OCI-LY7 (cell line): ENCODE data around the gene CEP72. TPM values are rescaled to one million over a fixed set of nuclear protein-coding genes. Genes with fewer than 3 reads are reported as not detected.

Experiments used
- BruUV-seq: library from RNA; stranded (reverse); fragments of 400-500 nt; replicated peaks from 2 replicates; lab custom pipeline; 2021; lab: Mats Ljungman, UMichigan
- CTCF ChIA-PET: fragments of 300-600 bp; sonication (Branson Sonifier 250); formaldehyde crosslinking; loops from one replicate; lab custom pipeline; 2022; ENCODE audit warnings: antibody characterized with exemption; ENCODE audit not compliant: unreplicated experiment; lab: Charles Lee
- POLR2A ChIA-PET: fragments of 300-600 bp; sonication (Branson Sonifier 250); formaldehyde crosslinking; loops from one replicate; lab custom pipeline; 2022; ENCODE audit warnings: antibody characterized with exemption; lab: Charles Lee
- DNase-seq: peaks from one replicate; pipeline ENCODE4 v3.0.0-alpha.2; 2015; ENCODE audit warnings: low spot score
- H2AFZ ChIP-seq: fragments of 200-600 bp; sonication (generic), shearing (Covaris generic); 2 replicates; pipeline ENCODE4 v1.6.1; 2014; ENCODE audit warnings: mild to moderate bottlenecking, antibody characterized with exemption, low read length, moderate library complexity
- H3K27ac ChIP-seq: fragments of 200-600 bp; sonication (generic); 2 replicates; pipeline ENCODE4 v1.5.1; 2014; ENCODE audit warnings: mixed run types, low read depth, mild to moderate bottlenecking, moderate library complexity, low read length, inconsistent platforms; ENCODE audit not compliant: poor library complexity, severe bottlenecking
- H3K36me3 ChIP-seq: fragments of 200-600 bp; sonication (generic); 2 replicates; pipeline ENCODE4 v1.6.1; 2014; ENCODE audit warnings: mild to moderate bottlenecking, antibody characterized with exemption, low read length, moderate library complexity, mixed read lengths; ENCODE audit not compliant: insufficient read depth
- H3K4me1 ChIP-seq: fragments of 200-600 bp; sonication (generic); 2 replicates; pipeline ENCODE4 v1.5.1; 2014; ENCODE audit warnings: mild to moderate bottlenecking, low read length; ENCODE audit not compliant: insufficient read depth, poor library complexity, severe bottlenecking
- H3K4me2 ChIP-seq: fragments of 200-600 bp; sonication (generic); 2 replicates; pipeline ENCODE4 v1.6.1; 2014; ENCODE audit warnings: mild to moderate bottlenecking, low read length
- H3K4me3 ChIP-seq: fragments of 200-600 bp; sonication (generic); 2 replicates; pipeline ENCODE4 v1.5.1; 2014; ENCODE audit warnings: mild to moderate bottlenecking, low read depth, low read length; ENCODE audit not compliant: poor library complexity, severe bottlenecking
- H3K79me2 ChIP-seq: fragments of 200-600 bp; sonication (generic); 2 replicates; pipeline ENCODE4 v1.6.1; 2016; ENCODE audit warnings: low read depth, mild to moderate bottlenecking, low read length, moderate library complexity, mixed read lengths; ENCODE audit not compliant: insufficient read depth
- H3K9me2 ChIP-seq: fragments of 200-600 bp; sonication (generic); 2 replicates; pipeline ENCODE4 v1.6.1; 2016; ENCODE audit warnings: mild to moderate bottlenecking, low read length, mixed read lengths; ENCODE audit not compliant: insufficient read depth
- H3K9me3 ChIP-seq: fragments of 200-600 bp; sonication (generic); 2 replicates; pipeline ENCODE4 v1.6.1; 2014; ENCODE audit warnings: mild to moderate bottlenecking, mixed run types, low read length, mixed read lengths
- H4K20me1 ChIP-seq: fragments of 200-600 bp; sonication (generic); 2 replicates; pipeline ENCODE4 v1.6.1; 2014; ENCODE audit warnings: mild to moderate bottlenecking, antibody characterized with exemption, low read length, moderate library complexity, mixed read lengths; ENCODE audit not compliant: insufficient read depth
- EZH2phosphoT487 ChIP-seq: fragments of 200-600 bp; sonication (generic); IDR thresholded peaks from 2 replicates; pipeline ENCODE4 v1.6.1; 2018; ENCODE audit warnings: low read depth, borderline replicate concordance, mild to moderate bottlenecking, mixed run types, antibody characterized with exemption, low read length, moderate library complexity, mixed read lengths
- intact Hi-C: fragments of 100-400 bp; cut with micrococcal nuclease; formaldehyde crosslinking; loops from one replicate; pipeline ENCODE4 v1.10.0; 2022; ENCODE audit not compliant: unreplicated experiment
- total RNA-seq, 2 experiments: library from RNA; depleted of rRNA in 1 of 2; stranded (reverse); fragments of >200 nt in 1 of 2; shearing (Covaris generic) in 1 of 2; gene quantifications; 2 replicates each; pipeline ENCODE4 v1.2.3, GENCODE V29; 2014 to 2022
- TF ChIP-seq, protein P1 (sequence below): fragments of 200-600 bp; sonication (generic); conservative IDR thresholded peaks from 2 replicates; pipeline ENCODE4 v1.5.1; 2014; ENCODE audit warnings: mild to moderate bottlenecking, antibody characterized with exemption, low read length, moderate library complexity, mixed read lengths

Gene CEP72
- total RNA-seq, 2 experiments from 2014 or later = 26.9 to 42.7 TPM

DNA sequence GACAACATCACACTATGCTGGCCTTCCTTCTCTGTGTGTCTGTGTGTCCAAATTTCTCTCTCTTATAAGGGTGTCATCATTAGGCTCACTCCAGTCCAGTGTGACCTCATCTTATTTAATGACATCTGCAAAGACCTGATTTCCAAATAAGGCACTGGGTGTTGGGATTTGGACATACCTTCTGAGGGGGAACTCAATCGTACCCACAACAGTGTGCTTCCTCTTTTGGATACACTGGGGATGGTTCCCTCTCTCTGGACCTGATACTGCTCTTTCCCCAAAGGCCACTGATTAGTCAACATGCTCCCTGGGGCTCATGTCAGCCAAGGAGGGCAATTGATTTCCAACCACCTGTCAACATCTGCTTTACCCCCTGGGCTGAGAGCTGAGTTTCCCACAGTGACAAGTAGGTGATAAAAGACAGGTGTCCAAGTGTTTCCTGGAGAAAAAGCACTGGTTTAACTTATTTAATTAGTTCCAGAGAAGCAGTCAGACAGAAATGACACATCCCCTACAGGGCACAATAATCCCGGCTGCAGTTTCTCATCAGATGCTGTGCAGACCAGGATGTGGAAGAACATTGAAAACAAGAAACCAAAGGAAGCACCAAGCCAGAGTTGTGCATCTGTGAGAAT, 17.8 kb upstream of the CEP72 start:
- POLR2A ChIA-PET = no interaction called here
- TF ChIP-seq, protein P1, sequence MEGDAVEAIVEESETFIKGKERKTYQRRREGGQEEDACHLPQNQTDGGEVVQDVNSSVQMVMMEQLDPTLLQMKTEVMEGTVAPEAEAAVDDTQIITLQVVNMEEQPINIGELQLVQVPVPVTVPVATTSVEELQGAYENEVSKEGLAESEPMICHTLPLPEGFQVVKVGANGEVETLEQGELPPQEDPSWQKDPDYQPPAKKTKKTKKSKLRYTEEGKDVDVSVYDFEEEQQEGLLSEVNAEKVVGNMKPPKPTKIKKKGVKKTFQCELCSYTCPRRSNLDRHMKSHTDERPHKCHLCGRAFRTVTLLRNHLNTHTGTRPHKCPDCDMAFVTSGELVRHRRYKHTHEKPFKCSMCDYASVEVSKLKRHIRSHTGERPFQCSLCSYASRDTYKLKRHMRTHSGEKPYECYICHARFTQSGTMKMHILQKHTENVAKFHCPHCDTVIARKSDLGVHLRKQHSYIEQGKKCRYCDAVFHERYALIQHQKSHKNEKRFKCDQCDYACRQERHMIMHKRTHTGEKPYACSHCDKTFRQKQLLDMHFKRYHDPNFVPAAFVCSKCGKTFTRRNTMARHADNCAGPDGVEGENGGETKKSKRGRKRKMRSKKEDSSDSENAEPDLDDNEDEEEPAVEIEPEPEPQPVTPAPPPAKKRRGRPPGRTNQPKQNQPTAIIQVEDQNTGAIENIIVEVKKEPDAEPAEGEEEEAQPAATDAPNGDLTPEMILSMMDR = no peak
- no peak for TF ChIP-seq EZH2phosphoT487
- Histone ChIP-seq H3K4me3 (no peak overlapping the region), H3K36me3 (no peaks in the 10 kb centered on the region), H3K9me2 (no peaks in the 10 kb centered on the region), H3K27ac (no peak overlapping the region), H4K20me1 (no peaks in the 10 kb centered on the region), H2AFZ (no peak overlapping the region), H3K4me1 (no peaks in the 10 kb centered on the region), H3K79me2 (no peaks in the 10 kb centered on the region), H3K9me3 (no peaks in the 10 kb centered on the region), H3K4me2 (no peak overlapping the region)
- no TSS peak for BruUV-seq
- CTCF ChIA-PET = no interaction called here
- no peak for DNase-seq
- intact Hi-C loops = no loop called here

DNA sequence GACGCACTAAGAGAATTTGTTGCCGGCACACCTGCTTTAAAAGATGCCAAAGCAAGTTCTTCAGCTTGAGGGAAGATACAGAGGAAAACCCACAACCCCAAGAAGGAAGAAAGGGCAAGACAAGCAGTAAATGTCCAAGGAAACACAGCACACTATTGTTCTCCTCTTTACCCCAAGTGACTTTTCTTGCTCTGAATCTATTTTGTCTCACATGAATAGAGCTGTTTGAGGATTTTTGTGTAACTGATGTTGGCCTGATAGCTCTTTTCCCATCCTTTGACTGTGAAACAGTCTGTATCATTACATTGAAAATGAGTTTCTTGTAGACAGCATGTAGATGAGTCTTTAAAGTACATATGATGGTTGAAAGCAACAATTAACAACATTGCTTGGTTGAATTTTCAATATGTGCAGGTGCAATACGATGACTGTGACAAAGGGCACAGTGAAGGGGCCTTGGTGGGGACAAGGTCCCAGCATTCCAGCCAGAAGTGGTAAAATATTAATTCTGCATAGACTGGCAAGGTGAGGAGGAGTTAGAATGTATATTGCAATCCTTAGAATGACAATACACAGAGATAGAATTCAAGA, 16.8 kb upstream of the CEP72 start:
- no peak for DNase-seq
- Histone ChIP-seq H4K20me1 (no peaks in the 10 kb centered on the region), H3K79me2 (no peaks in the 10 kb centered on the region), H3K4me3 (no peak overlapping the region), H3K9me3 (no peaks in the 10 kb centered on the region), H3K9me2 (no peaks in the 10 kb centered on the region), H2AFZ (no peak overlapping the region), H3K27ac (no peak overlapping the region), H3K36me3 (no peaks in the 10 kb centered on the region), H3K4me2 (no peak overlapping the region), H3K4me1 (no peaks in the 10 kb centered on the region)
- no TSS peak for BruUV-seq
- intact Hi-C loops = no loop called here
- ChIA-PET CTCF (no interaction called here), POLR2A (no interaction called here)
- TF ChIP-seq EZH2phosphoT487 = no peak
- TF ChIP-seq, protein P1 = no peak

DNA sequence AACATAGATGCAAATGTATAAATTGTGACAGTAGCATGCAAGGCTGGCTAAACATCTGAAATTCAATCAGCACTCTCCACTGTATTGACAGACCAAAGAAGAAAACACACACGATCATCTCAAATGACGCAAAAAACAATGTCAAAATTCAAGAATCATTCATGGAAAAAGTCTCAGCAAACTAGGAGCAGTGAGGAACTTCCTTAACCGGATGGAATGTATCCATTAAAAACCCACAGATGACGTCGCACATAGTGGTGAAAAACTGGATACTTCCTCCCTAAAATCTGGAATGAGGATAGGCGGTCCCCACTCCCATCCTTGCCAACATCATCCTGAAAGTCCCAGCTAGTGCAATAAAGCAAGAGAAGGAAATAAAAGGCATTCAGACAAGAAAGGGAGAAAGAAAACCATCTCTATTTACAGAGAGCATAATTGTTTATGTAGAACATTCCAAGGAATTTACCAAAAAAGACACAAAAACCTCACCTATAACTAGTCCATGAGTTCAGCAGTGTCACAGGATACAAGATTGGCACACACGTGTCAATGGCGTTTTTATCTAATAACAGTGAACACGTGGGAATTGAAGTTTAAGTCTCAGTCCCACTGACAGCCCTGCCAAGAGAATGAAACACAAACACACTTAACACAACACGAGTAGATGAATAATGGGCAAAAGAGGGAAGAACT, 14.1 kb upstream of the CEP72 start:
- H3K9me2 ChIP-seq = no peaks in the 10 kb centered on the region
- no peak overlapping the region for H3K4me2 ChIP-seq
- no peak overlapping the region for H2AFZ ChIP-seq
- H3K36me3 ChIP-seq = no peaks in the 10 kb centered on the region
- BruUV-seq = no TSS peak
- intact Hi-C loops = no loop called here
- no peak overlapping the region for H3K27ac ChIP-seq
- H3K4me1 ChIP-seq = no peaks in the 10 kb centered on the region
- no peaks in the 10 kb centered on the region for H4K20me1 ChIP-seq
- H3K4me3 ChIP-seq = no peak overlapping the region
- H3K79me2 ChIP-seq = no peaks in the 10 kb centered on the region
- DNase-seq = no peak
- H3K9me3 ChIP-seq = no peaks in the 10 kb centered on the region
- TF ChIP-seq, protein P1 = no peak
- TF ChIP-seq EZH2phosphoT487 = no peak
- ChIA-PET POLR2A (no interaction called here), CTCF (no interaction called here)
